Progenitor cell of endocrine pancreas (in vitro differentiated cells): Measurements from ENCODE around the gene MRPL52. TPM values are rescaled to one million over a fixed set of nuclear protein-coding genes. Genes with fewer than 3 reads are reported as not detected.

Experiments used
- DNase-seq: peaks from one replicate; pipeline ENCODE4 v3.0.0; 2021; ENCODE audit warnings: low spot score; ENCODE audit not compliant: unreplicated experiment
- H3K27ac Mint-ChIP-seq: 2 replicates; pipeline ENCODE4 v1.8.0; 2021; ENCODE audit warnings: mild to moderate bottlenecking, moderate library complexity, mixed read lengths
- H3K27me3 Mint-ChIP-seq: 2 replicates; pipeline ENCODE4 v1.8.0; 2021; ENCODE audit warnings: mixed read lengths
- H3K36me3 Mint-ChIP-seq: 2 replicates; pipeline ENCODE4 v1.8.0; 2022; ENCODE audit warnings: mixed read lengths; ENCODE audit not compliant: insufficient read depth
- H3K4me1 Mint-ChIP-seq: 2 replicates; pipeline ENCODE4 v1.8.0; 2021; ENCODE audit warnings: low read depth, mixed read lengths
- H3K4me3 Mint-ChIP-seq: 2 replicates; pipeline ENCODE4 v1.8.0; 2021; ENCODE audit warnings: low read depth, mild to moderate bottlenecking, moderate library complexity, mixed read lengths
- H3K9me3 Mint-ChIP-seq: 2 replicates; pipeline ENCODE4 v1.8.0; 2021; ENCODE audit warnings: low read depth, mixed read lengths
- CTCF ChIP-seq: fragments of 200-600 bp; sonication (generic); IDR thresholded peaks from one replicate; pipeline ENCODE4 v1.5.0; 2021; ENCODE audit warnings: antibody characterized with exemption, mild to moderate bottlenecking; ENCODE audit not compliant: unreplicated experiment
- total RNA-seq: library from RNA; stranded (reverse); gene quantifications from 2 replicates; pipeline ENCODE4 v1.2.1, GENCODE V29; 2021

MRPL52 gene
- total RNA-seq, 1 donor from 2014 or later: 121 TPM

- H3K4me3 Mint-ChIP-seq: no peak overlapping the region
- peaks cover 13% of the 10 kb centered on the region for H3K36me3 Mint-ChIP-seq
- no peaks in the 10 kb centered on the region for H3K9me3 Mint-ChIP-seq
- H3K27me3 Mint-ChIP-seq: no peaks in the 10 kb centered on the region
- TF ChIP-seq CTCF: no peak
- H3K27ac Mint-ChIP-seq: no peak overlapping the region
- DNase-seq: no peak
- H3K4me1 Mint-ChIP-seq: peaks cover 9% of the 10 kb centered on the region
These were observed 46.1 kb downstream of the MRPL52 start for GRCh38 chr14:22875748-22876319.

GRCh38 chr14:22877000-22877501 is 47.4 kb downstream of the MRPL52 start:
- Mint-ChIP-seq H3K4me3 (no peak overlapping the region), H3K4me1 (peaks cover 9% of the 10 kb centered on the region), H3K27me3 (no peaks in the 10 kb centered on the region), H3K36me3 (peaks cover 13% of the 10 kb centered on the region), H3K9me3 (no peaks in the 10 kb centered on the region), H3K27ac (no peak overlapping the region)
- no peak for TF ChIP-seq CTCF
- DNase-seq: no peak

GRCh38 chr14:22878271-22879246 is 48.9 kb downstream of the MRPL52 start:
- no peak for TF ChIP-seq CTCF
- no peak for DNase-seq

GRCh38 chr14:22882064-22882463 is 52.4 kb downstream of the MRPL52 start:
- no peaks in the 10 kb centered on the region for H3K9me3 Mint-ChIP-seq
- peaks cover 32% of the 10 kb centered on the region for H3K4me1 Mint-ChIP-seq
- H3K27ac Mint-ChIP-seq: peak overlapping the region; percentile 98
- DNase-seq: no peak
- peaks cover 11% of the 10 kb centered on the region for H3K36me3 Mint-ChIP-seq
- no peak overlapping the region for H3K4me3 Mint-ChIP-seq
- no peaks in the 10 kb centered on the region for H3K27me3 Mint-ChIP-seq
- no peak for TF ChIP-seq CTCF

More at GRCh38 chr14:22878271-22879246, 48.9 kb downstream of the MRPL52 start:
- Mint-ChIP-seq H3K27ac (no peak overlapping the region), H3K4me1 (peaks cover 17% of the 10 kb centered on the region), H3K4me3 (no peak overlapping the region), H3K9me3 (no peaks in the 10 kb centered on the region), H3K27me3 (no peaks in the 10 kb centered on the region), H3K36me3 (peaks cover 11% of the 10 kb centered on the region)

GRCh38 chr14:22882529-22883172 is 53.0 kb downstream of the MRPL52 start:
- no peak for TF ChIP-seq CTCF
- Mint-ChIP-seq H3K36me3 (peaks cover 9% of the 10 kb centered on the region), H3K9me3 (no peaks in the 10 kb centered on the region), H3K4me1 (peaks cover 37% of the 10 kb centered on the region), H3K27me3 (no peaks in the 10 kb centered on the region), H3K27ac (peak overlapping the region; percentile 98), H3K4me3 (peak overlapping the region; percentile 86)
- DNase-seq: peak; percentile 53
